HG03175 (cell line): ENCODE measurements around the gene ZNF577.

Experiments used
- ATAC-seq: cut with Tn5 transposase; IDR thresholded peaks from one replicate; pipeline ENCODE4 v1.9.1; 2021; ENCODE audit warnings: mild to moderate bottlenecking, moderate library complexity; ENCODE audit not compliant: unreplicated experiment

ZNF577 gene

GRCh38 chr19:51873097-51873496, 14.7 kb downstream of the ZNF577 start:
- no peak for ATAC-seq

DNA sequence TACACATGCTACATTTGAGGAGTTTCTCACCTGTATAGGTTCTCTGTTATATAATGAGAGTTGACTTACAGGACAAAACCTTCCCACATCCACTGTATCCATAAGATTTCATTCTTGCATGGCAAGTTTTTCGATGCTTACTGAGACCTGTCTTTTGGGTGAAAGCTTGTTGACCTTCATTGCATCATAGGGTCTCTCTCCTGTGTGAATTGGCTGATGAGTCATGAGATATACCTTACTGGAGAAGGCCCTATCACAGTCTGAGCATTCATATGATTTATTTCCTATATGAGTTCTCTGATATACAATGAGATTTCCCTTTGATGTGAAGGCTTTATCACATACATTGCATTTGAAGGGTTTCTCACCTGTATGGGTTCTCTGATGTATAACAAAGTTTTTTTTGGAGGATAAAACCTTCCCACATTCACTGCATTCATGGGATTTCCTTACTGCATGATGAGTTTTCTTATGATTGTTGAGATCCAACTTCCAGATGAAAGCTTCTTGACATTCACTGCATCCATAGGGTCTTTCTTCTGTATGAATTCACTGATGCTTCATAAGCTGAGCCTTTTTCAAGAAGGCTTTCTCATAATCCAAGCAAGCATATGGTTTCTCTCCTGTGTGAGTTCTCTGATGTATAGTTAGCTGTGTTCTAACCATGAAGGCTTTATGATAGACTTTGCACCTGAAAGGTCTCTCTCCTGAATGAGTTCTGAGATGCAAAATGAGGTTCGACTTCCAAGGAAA, 25.7 kb downstream of the ZNF577 start:
- no peak for ATAC-seq

GRCh38 chr19:51837145-51837544, 50.6 kb downstream of the ZNF577 start:
- ATAC-seq = no peak

GRCh38 chr19:51830274-51830673, 57.5 kb downstream of the ZNF577 start:
- ATAC-seq = no peak

- ATAC-seq = no peak
These were observed 63.3 kb downstream of the ZNF577 start for GRCh38 chr19:51824281-51825005.

GRCh38 chr19:51822946-51823345, 64.8 kb downstream of the ZNF577 start:
- ATAC-seq = no peak

DNA sequence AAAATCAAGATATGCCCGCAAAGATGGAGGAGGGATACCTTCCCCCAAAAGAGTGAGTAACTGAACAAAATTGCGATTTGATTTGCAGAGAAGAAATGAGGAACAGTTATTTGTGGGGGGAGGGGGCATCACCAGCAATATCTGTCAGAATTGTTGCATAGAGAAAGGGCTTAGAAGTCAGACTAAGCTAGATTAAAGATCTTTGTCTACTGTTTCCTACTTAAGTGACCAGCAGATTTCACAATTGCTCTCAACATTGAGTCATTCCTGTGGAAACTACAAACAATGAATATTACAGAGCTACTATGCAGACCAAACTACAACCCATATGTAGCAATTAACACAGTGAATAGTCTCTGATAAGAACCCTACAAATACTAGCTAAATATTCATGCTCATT, 65.4 kb downstream of the ZNF577 start:
- no peak for ATAC-seq

DNA sequence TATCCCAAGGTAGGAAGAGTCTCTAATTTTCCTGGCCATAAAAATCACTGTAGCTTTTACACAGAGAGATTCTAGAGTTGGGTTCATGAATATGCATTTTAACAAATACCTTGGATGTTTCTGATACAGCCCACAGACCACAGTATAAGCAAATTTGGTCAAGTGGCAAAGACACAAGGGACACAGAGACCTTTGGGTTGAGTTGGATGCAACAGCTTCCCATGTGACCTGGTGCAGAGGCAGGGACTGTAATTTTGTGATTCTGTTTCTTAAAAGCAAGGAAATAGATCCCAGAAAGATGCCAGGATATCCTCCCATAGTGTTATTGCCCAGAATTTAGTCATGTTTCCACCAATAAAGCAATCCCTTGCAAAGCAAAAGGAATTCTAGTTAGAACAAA, 65.8 kb downstream of the ZNF577 start:
- no peak for ATAC-seq

GRCh38 chr19:51821456-51821855, 66.3 kb downstream of the ZNF577 start:
- ATAC-seq = no peak
